ENCODE data around the gene GRAMD1A. TPM values are rescaled to one million over a fixed set of nuclear protein-coding genes. Genes with fewer than 3 reads are reported as not detected.

Gene GRAMD1A
- total and polyA plus RNA-seq, 9 of the 15 experiments (the other 6 are each of a cell fraction or from before 2014, with no cell fraction given): 1.4 to 63.8 (median 38.5) TPM

DNA sequence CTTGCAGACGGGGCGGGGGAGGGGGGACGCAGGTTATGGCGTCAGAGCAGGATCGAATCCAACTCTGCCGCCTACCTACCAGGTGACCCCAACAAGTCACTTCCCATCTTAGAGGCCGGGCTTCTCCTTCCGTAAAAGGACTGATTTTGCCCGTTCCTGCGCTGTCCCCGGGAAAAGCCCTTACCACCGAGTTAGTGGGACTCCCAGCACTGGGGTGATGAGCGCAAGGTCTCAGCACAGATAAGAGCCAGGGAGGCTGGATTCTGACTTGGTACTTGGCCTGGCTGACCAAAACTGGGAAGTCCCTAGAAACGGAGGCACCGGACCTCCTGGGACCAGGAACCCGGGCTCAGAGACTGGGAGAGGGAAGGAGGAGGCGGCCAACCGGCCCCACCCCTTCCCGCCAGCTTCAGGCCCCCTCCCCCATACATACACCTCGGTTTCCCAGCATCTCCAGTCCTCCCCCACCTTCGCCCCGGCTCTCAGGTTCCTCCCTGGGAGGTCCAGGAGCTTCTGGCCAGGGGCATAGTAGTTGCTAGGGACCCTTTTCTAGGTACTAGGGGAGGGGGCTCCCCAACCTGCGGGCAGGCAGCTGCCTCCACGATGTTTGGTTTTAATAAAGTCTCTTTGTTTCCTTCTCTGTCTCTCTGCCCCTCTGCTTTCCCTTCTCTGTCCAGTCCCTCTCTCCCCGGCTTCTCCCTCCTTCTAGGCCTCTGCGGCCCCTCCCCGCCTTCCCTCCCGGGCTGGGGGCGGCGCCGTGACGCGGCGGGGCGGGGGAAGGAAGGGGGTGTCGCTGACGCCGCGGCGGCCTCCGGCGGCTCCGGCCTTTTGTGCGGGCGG lies at the start of gene GRAMD1A (continued):
- TF ChIP-seq, protein P1, sequence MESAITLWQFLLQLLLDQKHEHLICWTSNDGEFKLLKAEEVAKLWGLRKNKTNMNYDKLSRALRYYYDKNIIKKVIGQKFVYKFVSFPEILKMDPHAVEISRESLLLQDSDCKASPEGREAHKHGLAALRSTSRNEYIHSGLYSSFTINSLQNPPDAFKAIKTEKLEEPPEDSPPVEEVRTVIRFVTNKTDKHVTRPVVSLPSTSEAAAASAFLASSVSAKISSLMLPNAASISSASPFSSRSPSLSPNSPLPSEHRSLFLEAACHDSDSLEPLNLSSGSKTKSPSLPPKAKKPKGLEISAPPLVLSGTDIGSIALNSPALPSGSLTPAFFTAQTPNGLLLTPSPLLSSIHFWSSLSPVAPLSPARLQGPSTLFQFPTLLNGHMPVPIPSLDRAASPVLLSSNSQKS (CRISPR knock-in tag; IDR thresholded peaks at IDR 0.05): no peak
- TF ChIP-seq RUNX1 (IDR thresholded peaks at IDR 0.05; ENCODE audit: low read depth) (no peak), GATA2 (CRISPR knock-in tag; IDR thresholded peaks at IDR 0.05) (no peak; the same call in 1 of the 2 replicates), ZNF24 (IDR thresholded peaks at IDR 0.05) (no peak), BHLHE40 (IDR thresholded peaks at IDR 0.05; ENCODE audit: low read length) (no peak), HDAC3 (IDR thresholded peaks at IDR 0.05; ENCODE audit: borderline replicate concordance, partially characterized antibody) (no peak)
- TF ChIP-seq, protein P2, sequence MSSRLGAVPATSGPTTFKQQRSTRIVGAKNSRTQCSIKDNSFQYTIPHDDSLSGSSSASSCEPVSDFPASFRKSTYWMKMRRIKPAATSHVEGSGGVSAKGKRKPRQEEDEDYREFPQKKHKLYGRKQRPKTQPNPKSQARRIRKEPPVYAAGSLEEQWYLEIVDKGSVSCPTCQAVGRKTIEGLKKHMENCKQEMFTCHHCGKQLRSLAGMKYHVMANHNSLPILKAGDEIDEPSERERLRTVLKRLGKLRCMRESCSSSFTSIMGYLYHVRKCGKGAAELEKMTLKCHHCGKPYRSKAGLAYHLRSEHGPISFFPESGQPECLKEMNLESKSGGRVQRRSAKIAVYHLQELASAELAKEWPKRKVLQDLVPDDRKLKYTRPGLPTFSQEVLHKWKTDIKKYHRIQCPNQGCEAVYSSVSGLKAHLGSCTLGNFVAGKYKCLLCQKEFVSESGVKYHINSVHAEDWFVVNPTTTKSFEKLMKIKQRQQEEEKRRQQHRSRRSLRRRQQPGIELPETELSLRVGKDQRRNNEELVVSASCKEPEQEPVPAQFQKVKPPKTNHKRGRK (tag; IDR thresholded peaks at IDR 0.05): no peak
- TF ChIP-seq, protein P3, sequence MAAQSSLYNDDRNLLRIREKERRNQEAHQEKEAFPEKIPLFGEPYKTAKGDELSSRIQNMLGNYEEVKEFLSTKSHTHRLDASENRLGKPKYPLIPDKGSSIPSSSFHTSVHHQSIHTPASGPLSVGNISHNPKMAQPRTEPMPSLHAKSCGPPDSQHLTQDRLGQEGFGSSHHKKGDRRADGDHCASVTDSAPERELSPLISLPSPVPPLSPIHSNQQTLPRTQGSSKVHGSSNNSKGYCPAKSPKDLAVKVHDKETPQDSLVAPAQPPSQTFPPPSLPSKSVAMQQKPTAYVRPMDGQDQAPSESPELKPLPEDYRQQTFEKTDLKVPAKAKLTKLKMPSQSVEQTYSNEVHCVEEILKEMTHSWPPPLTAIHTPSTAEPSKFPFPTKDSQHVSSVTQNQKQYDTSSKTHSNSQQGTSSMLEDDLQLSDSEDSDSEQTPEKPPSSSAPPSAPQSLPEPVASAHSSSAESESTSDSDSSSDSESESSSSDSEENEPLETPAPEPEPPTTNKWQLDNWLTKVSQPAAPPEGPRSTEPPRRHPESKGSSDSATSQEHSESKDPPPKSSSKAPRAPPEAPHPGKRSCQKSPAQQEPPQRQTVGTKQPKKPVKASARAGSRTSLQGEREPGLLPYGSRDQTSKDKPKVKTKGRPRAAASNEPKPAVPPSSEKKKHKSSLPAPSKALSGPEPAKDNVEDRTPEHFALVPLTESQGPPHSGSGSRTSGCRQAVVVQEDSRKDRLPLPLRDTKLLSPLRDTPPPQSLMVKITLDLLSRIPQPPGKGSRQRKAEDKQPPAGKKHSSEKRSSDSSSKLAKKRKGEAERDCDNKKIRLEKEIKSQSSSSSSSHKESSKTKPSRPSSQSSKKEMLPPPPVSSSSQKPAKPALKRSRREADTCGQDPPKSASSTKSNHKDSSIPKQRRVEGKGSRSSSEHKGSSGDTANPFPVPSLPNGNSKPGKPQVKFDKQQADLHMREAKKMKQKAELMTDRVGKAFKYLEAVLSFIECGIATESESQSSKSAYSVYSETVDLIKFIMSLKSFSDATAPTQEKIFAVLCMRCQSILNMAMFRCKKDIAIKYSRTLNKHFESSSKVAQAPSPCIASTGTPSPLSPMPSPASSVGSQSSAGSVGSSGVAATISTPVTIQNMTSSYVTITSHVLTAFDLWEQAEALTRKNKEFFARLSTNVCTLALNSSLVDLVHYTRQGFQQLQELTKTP (IDR thresholded peaks at IDR 0.05; ENCODE audit: low read depth in 1 of 2, partially characterized antibody in 2 of 2): no peak
- TF ChIP-seq, protein P4, sequence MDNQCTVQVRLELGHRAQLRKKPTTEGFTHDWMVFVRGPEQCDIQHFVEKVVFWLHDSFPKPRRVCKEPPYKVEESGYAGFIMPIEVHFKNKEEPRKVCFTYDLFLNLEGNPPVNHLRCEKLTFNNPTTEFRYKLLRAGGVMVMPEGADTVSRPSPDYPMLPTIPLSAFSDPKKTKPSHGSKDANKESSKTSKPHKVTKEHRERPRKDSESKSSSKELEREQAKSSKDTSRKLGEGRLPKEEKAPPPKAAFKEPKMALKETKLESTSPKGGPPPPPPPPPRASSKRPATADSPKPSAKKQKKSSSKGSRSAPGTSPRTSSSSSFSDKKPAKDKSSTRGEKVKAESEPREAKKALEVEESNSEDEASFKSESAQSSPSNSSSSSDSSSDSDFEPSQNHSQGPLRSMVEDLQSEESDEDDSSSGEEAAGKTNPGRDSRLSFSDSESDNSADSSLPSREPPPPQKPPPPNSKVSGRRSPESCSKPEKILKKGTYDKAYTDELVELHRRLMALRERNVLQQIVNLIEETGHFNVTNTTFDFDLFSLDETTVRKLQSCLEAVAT (IDR thresholded peaks at IDR 0.05): 0 out of 4 replicates have a peak, but pooled peaks of 1 of the 2 experiments have one; percentile 29
